ENCODE measurements around the gene RBM26. TPM values are rescaled to one million over a fixed set of nuclear protein-coding genes. Genes with fewer than 3 reads are reported as not detected.

RBM26 gene
- total RNA-seq, 4 donors from 2014 or later: 54.7 to 67.5 (median 56.8) TPM

DNA sequence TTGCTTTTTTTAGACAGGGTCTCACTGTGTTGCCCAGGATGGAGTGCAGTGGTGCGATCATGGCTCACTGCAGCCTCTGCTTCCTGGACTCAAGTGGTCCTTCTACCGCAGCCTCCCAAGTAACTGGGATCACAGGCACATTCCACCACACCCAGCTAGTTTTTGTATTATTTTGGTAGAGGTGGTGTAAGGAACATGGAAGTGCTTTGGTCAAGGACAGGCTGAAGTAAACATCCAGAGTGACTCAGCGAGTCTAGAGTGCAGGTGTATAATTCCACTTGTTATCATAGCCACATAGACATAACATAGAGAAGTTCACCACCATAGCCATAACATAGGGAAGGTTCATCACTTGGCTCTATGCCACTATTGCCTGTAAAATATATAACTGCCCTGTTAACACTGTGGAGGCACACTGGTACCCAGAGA is 98.6 kb downstream of the RBM26 start:
- DNase-seq: peak in 1 of 2 donors; percentile 8
- Histone ChIP-seq H3K4me3 (replicated peaks in 1 of 3) (no peak overlapping the region), H3K9me3 (no peaks in the 10 kb centered on the region), H3K27ac (no peak overlapping the region), H3K27me3 (no peaks in the 10 kb centered on the region), H3K36me3 (no peaks in the 10 kb centered on the region), H3K4me1 (peaks cover 7 to 11% of the 10 kb centered on the region in 2 donors)
- intact Hi-C loops (cut with DNase I): no loop called here
- WGBS, 2 donors: 61 to 69% methylated on average over 3 of the region's 3 CpGs
- no peak for TF ChIP-seq POLR2A (IDR thresholded peaks at IDR 0.05)
- TF ChIP-seq, protein P1, sequence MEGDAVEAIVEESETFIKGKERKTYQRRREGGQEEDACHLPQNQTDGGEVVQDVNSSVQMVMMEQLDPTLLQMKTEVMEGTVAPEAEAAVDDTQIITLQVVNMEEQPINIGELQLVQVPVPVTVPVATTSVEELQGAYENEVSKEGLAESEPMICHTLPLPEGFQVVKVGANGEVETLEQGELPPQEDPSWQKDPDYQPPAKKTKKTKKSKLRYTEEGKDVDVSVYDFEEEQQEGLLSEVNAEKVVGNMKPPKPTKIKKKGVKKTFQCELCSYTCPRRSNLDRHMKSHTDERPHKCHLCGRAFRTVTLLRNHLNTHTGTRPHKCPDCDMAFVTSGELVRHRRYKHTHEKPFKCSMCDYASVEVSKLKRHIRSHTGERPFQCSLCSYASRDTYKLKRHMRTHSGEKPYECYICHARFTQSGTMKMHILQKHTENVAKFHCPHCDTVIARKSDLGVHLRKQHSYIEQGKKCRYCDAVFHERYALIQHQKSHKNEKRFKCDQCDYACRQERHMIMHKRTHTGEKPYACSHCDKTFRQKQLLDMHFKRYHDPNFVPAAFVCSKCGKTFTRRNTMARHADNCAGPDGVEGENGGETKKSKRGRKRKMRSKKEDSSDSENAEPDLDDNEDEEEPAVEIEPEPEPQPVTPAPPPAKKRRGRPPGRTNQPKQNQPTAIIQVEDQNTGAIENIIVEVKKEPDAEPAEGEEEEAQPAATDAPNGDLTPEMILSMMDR (IDR thresholded peaks at IDR 0.05): no peak

DNA sequence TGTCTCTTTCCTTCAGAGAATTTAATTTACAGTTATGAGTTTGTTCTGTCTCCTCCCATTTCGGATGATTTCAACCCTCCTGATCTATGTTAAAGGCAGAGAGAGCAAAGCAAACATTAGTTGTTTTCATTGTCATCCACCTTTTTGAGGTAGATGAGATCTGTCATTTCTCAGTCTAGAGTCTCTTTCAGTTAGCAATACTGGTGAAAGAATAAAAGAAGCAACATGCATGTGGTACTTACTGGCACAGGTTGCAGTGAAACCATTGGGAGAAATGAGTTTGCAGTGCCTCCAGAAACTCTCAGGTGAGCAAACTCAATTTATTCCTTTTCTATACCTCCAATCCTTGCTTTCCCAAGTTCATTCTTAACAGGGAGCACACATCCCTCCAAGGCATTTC is 99.4 kb downstream of the RBM26 start:
- Histone ChIP-seq H3K9me3 (no peaks in the 10 kb centered on the region), H3K4me1 (peaks cover 0 to 4% of the 10 kb centered on the region in 2 donors), H3K27me3 (no peaks in the 10 kb centered on the region), H3K36me3 (no peaks in the 10 kb centered on the region), H3K4me3 (replicated peaks in 1 of 3) (no peak overlapping the region), H3K27ac (no peak overlapping the region)
- no peak for TF ChIP-seq POLR2A (IDR thresholded peaks at IDR 0.05)
- TF ChIP-seq, protein P1 (IDR thresholded peaks at IDR 0.05): no peak
- 69 to 84% methylated on average over 1 of the region's 1 CpG for WGBS, 2 donors
- intact Hi-C loops (cut with DNase I): no loop called here
- no peak for DNase-seq

DNA sequence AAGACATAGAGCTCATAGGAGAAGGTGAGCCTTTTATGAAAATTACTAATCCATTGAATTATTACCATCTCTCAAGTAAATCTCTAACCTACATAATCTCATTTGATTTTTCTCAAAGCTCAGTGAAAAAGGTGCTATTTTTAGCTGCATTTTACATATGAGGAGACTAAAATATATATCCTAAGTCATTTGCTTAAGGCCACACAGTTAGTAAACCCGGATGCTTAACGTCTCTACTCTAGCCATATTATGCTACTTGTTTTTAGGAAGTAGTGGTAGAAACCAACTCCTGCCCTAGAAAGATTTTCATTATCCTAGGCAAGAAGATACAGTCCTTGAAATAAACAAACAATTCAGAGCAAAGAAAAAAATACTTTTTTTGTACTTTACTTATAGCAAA is 108.9 kb downstream of the RBM26 start:
- intact Hi-C loops (cut with DNase I): no loop called here
- TF ChIP-seq, protein P1 (IDR thresholded peaks at IDR 0.05): no peak
- no peak for TF ChIP-seq POLR2A (IDR thresholded peaks at IDR 0.05)
- no peak overlapping the region for H3K4me3 ChIP-seq (replicated peaks in 1 of 3)
- H3K9me3 ChIP-seq: no peaks in the 10 kb centered on the region
- H3K27ac ChIP-seq: no peak overlapping the region
- H3K36me3 ChIP-seq: no peaks in the 10 kb centered on the region
- no peaks in the 10 kb centered on the region for H3K27me3 ChIP-seq
- no peak for DNase-seq
- WGBS, 2 donors: 69 to 93% methylated on average over 2 of the region's 2 CpGs
- no peaks in the 10 kb centered on the region for H3K4me1 ChIP-seq

DNA sequence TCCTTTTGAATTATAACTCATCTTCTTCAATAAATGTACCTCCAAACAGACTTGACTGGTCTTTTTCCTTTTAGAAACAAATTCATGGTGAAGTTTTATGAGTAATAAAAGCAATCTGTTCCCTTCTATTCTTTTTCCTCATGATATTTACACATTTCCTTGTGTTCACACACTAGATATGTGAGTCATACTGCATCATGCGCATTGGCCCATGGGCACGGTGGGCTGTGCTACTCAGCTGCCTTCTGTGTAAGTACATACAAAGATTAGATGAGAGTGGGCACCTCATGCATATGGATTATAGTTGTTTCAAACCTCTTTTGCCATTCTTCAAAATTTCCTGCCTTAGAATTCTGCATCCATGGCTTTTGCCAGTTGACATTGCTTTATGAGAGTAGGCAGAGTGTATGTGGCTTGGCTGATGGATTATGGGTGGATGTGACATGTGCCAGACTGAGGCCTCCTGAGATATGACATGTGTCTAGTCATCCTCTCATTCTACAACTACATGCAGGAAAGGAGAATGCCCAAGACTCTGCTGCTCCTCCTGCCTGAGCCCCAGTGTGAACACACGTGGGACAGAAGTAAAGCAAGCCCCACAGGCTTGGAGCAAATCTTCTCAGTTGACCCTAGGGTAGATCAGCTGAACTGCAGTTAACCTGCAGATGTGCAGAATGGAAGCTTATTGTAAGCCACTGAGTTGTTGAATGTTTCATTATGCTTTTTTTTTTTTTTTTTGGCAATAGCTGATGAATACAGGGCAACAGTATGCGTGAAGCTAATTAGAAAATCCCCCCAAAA is 109.9 kb downstream of the RBM26 start:
- H3K4me3 ChIP-seq (replicated peaks in 1 of 3): no peak overlapping the region
- DNase-seq: no peak
- TF ChIP-seq, protein P1 (IDR thresholded peaks at IDR 0.05): no peak
- no peak for TF ChIP-seq POLR2A (IDR thresholded peaks at IDR 0.05)
- no peak overlapping the region for H3K27ac ChIP-seq
- no peaks in the 10 kb centered on the region for H3K9me3 ChIP-seq
- WGBS, 2 donors: 90 to 94% methylated on average over 4 of the region's 4 CpGs
- H3K4me1 ChIP-seq: no peaks in the 10 kb centered on the region
- H3K36me3 ChIP-seq: no peaks in the 10 kb centered on the region
- H3K27me3 ChIP-seq: no peaks in the 10 kb centered on the region
- intact Hi-C loops (cut with DNase I): no loop called here

DNA sequence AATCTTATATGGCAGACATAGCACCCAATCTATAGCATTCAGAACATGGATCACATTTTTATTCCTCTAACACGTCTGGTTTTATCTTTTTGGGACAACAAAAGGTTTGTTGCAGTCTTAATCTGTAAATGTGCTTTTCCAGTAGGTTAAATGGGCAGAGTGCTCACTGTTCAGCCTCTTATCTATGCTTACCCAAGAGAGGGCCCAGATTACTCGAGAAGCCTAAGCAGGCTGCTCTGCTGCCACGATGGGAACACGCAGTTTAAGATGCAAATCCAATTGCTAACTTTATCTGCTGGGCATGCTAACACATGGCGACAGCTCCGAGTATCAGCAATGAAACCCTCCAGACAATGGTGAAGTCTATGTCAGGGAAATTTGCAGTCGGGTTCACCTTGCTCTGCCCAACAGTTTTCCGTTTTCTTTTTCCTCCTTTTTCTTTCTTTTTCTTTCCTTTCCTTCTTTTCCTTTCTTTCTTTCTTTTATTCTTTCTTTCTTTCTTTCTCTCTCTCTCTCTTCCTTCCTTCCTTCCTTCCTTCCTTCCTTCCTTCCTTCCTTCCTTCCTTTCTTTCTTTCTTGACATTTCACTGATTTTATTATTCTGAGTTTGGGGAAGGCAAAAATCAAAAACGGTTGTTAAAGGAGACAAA is 115.3 kb downstream of the RBM26 start:
- 59 to 64% methylated on average over 9 of the region's 9 CpGs for WGBS, 2 donors
- no peaks in the 10 kb centered on the region for H3K36me3 ChIP-seq
- no peaks in the 10 kb centered on the region for H3K9me3 ChIP-seq
- TF ChIP-seq POLR2A (IDR thresholded peaks at IDR 0.05): no peak
- TF ChIP-seq, protein P1 (IDR thresholded peaks at IDR 0.05): no peak
- H3K4me1 ChIP-seq: no peaks in the 10 kb centered on the region
- DNase-seq: no peak
- H3K4me3 ChIP-seq (replicated peaks in 1 of 3): no peak overlapping the region
- H3K27ac ChIP-seq: no peak overlapping the region
- intact Hi-C loops (cut with DNase I): no loop called here
- H3K27me3 ChIP-seq: no peaks in the 10 kb centered on the region

Data from thyroid gland (tissue), 4 donors.